GM23338 (cell line): ENCODE measurements around the gene PRMT1. TPM values are rescaled to one million over a fixed set of nuclear protein-coding genes. Genes with fewer than 3 reads are reported as not detected.
A peak's percentile ranks its signal among the peaks of the same experiment; 100 is the strongest.

Experiments used
- ATAC-seq: fragments of 200-7000 bp; cut with Tn5 transposase; 3 replicates; pipeline ENCODE4 v1.9.1; 2020
- DNase-seq: peaks from one replicate; pipeline ENCODE4 v3.0.0-alpha.2; 2015; ENCODE audit warnings: low spot score
- H2AFZ ChIP-seq: fragments of 200-600 bp; sonication (generic); 2 replicates; pipeline ENCODE4 v1.8.0; 2016; ENCODE audit warnings: antibody characterized with exemption, mild to moderate bottlenecking, moderate library complexity
- H3F3A ChIP-seq: fragments of 200-600 bp; sonication (generic); replicated peaks from 2 replicates; pipeline ENCODE4 v1.8.0; 2017; ENCODE audit warnings: antibody characterized with exemption, mixed run types, low read depth
- H3K27ac ChIP-seq: fragments of 200-600 bp; sonication (generic); 2 replicates; pipeline ENCODE4 v1.6.1; 2016; ENCODE audit warnings: low read depth
- H3K27me3 ChIP-seq: fragments of 200-600 bp; sonication (generic); 2 replicates; pipeline ENCODE4 v1.8.0; 2016; ENCODE audit warnings: mild to moderate bottlenecking, mixed run types, moderate library complexity; ENCODE audit not compliant: insufficient read depth
- H3K36me3 ChIP-seq: fragments of 200-600 bp; sonication (generic); 2 replicates; pipeline ENCODE4 v1.8.0; 2016; ENCODE audit warnings: mild to moderate bottlenecking; ENCODE audit not compliant: insufficient read depth
- H3K4me1 ChIP-seq: fragments of 200-600 bp; sonication (generic); 2 replicates; pipeline ENCODE4 v1.8.0; 2016; ENCODE audit warnings: mild to moderate bottlenecking, moderate library complexity; ENCODE audit not compliant: insufficient read depth
- H3K4me2 ChIP-seq: fragments of 200-600 bp; sonication (generic); 2 replicates; pipeline ENCODE4 v1.7.1; 2017; ENCODE audit warnings: mixed run types
- H3K4me3 ChIP-seq: fragments of 200-600 bp; sonication (generic); 2 replicates; pipeline ENCODE4 v1.6.1; 2016; ENCODE audit warnings: mixed run types
- H3K79me2 ChIP-seq: fragments of 200-600 bp; sonication (generic); replicated peaks from 2 replicates; pipeline ENCODE4 v1.8.0; 2017; ENCODE audit warnings: mild to moderate bottlenecking; ENCODE audit not compliant: insufficient read depth
- H3K9me2 ChIP-seq: fragments of 200-600 bp; sonication (generic); 2 replicates; pipeline ENCODE4 v1.8.0; 2017; ENCODE audit not compliant: insufficient read depth
- H4K20me1 ChIP-seq: fragments of 200-600 bp; sonication (generic); replicated peaks from 2 replicates; pipeline ENCODE4 v1.8.0; 2017; ENCODE audit warnings: mild to moderate bottlenecking; ENCODE audit not compliant: insufficient read depth
- H3K27ac Mint-ChIP-seq: 2 replicates; pipeline ENCODE4 v1.8.0; 2020; ENCODE audit warnings: inconsistent platforms, mild to moderate bottlenecking, moderate library complexity, mixed read lengths
- H3K27me3 Mint-ChIP-seq: 3 replicates; pipeline ENCODE4 v1.8.0; 2022; ENCODE audit warnings: low read depth, mild to moderate bottlenecking, moderate library complexity, mixed read lengths, inconsistent platforms; ENCODE audit not compliant: insufficient read depth, poor library complexity
- H3K36me3 Mint-ChIP-seq: 3 replicates; pipeline ENCODE4 v1.8.0; 2021; ENCODE audit warnings: low read depth, mild to moderate bottlenecking, inconsistent platforms, moderate library complexity, mixed read lengths
- H3K4me1 Mint-ChIP-seq: 3 replicates; pipeline ENCODE4 v1.8.0; 2020; ENCODE audit warnings: mild to moderate bottlenecking, inconsistent platforms, mixed read lengths
- H3K4me3 Mint-ChIP-seq: 3 replicates; pipeline ENCODE4 v1.8.0; 2021; ENCODE audit warnings: moderate library complexity, mild to moderate bottlenecking, inconsistent platforms, mixed read lengths
- H3K9me3 Mint-ChIP-seq: 3 replicates; pipeline ENCODE4 v1.8.0; 2020; ENCODE audit warnings: moderate library complexity, mild to moderate bottlenecking, inconsistent platforms, mixed read lengths
- CTCF ChIP-seq, 2 experiments: fragments of 200-600 bp in 1 of 2; sonication (generic) in 1 of 2; conservative IDR thresholded peaks; 2 replicates each; pipeline versions ENCODE4 v1.5.1 to v1.6.1; 2016 to 2017; ENCODE audit warnings: antibody characterized with exemption in 2 of 2, low read depth in 2 of 2, mild to moderate bottlenecking in 2 of 2, moderate library complexity in 1 of 2
- ETS1 ChIP-seq: IDR thresholded peaks from 2 replicates; pipeline ENCODE4 v1.6.1; 2016; ENCODE audit warnings: antibody characterized with exemption
- EZH2 ChIP-seq: fragments of 200-600 bp; sonication (generic); IDR thresholded peaks from one replicate; pipeline ENCODE4 v1.8.0; 2017; ENCODE audit warnings: antibody characterized with exemption, mild to moderate bottlenecking, low read depth; ENCODE audit not compliant: unreplicated experiment
- EZH2phosphoT487 ChIP-seq: fragments of 200-600 bp; sonication (generic); IDR thresholded peaks from one replicate; pipeline ENCODE4 v1.8.1; 2018; ENCODE audit warnings: antibody characterized with exemption; ENCODE audit not compliant: unreplicated experiment
- JUNB ChIP-seq: IDR thresholded peaks from one replicate; pipeline ENCODE4 v1.6.1; 2016; ENCODE audit warnings: antibody characterized with exemption; ENCODE audit not compliant: unreplicated experiment
- NANOG ChIP-seq: IDR thresholded peaks from 2 replicates; pipeline ENCODE4 v1.6.1; 2016; ENCODE audit warnings: antibody characterized with exemption, borderline replicate concordance
- POLR2AphosphoS5 ChIP-seq: IDR thresholded peaks from 2 replicates; pipeline ENCODE4 v1.6.1; 2016; ENCODE audit warnings: antibody characterized with exemption, low read depth
- STAT1 ChIP-seq: IDR thresholded peaks from one replicate; pipeline ENCODE4 v1.6.1; 2016; ENCODE audit warnings: antibody characterized with exemption; ENCODE audit not compliant: unreplicated experiment
- ZNF114 ChIP-seq: fragments of 250-450 bp; sonication (Bioruptor Pico); IDR thresholded peaks from 2 replicates; pipeline ENCODE4 v1.5.0; 2020; ENCODE audit warnings: mild to moderate bottlenecking, moderate library complexity
- ZNF331 ChIP-seq: fragments of 250-450 bp; sonication (Bioruptor Pico); IDR thresholded peaks from 2 replicates; pipeline ENCODE4 v1.5.0; 2020; ENCODE audit warnings: low read depth, mild to moderate bottlenecking, moderate library complexity
- ZNF462 ChIP-seq: fragments of 250-450 bp; sonication (Bioruptor Pico); IDR thresholded peaks from 2 replicates; pipeline ENCODE4 v1.5.0; 2020; ENCODE audit warnings: mild to moderate bottlenecking, moderate library complexity
- polyA plus RNA-seq: library from polyadenylated mRNA; unstranded; fragments of >200 nt; fragmentation: Nextera tagmentation; extraction: Ambion mirVana; gene quantifications from 2 replicates; pipeline ENCODE4 v1.2.1, GENCODE V29; 2016
- total RNA-seq: library from RNA; depleted of rRNA; stranded (reverse); fragments of >200 nt; shearing (Covaris generic); gene quantifications from 2 replicates; pipeline ENCODE4 v1.2.3, GENCODE V29; 2014

PRMT1 gene
- total and polyA plus RNA-seq, 2 experiments from 2014 or later, result 590 to 700 TPM

GRCh38 chr19:49690079-49690655, 13.1 kb downstream of the PRMT1 start:
- Histone ChIP-seq H3K4me2 (peak overlapping the region; percentile 99), H3K79me2 (peaks cover 14% of the 10 kb centered on the region), H3F3A (peaks cover 52% of the 10 kb centered on the region), H3K27ac (peak overlapping the region; percentile 76; the same call in 1 of the 2 replicates), H2AFZ (no peak overlapping the region; the same call in 1 of the 2 replicates), H3K4me1 (peaks cover 29% of the 10 kb centered on the region), H4K20me1 (peaks cover 31% of the 10 kb centered on the region), H3K9me2 (no peaks in the 10 kb centered on the region), H3K36me3 (peaks cover 5% of the 10 kb centered on the region), H3K27me3 (no peaks in the 10 kb centered on the region), H3K4me3 (peak overlapping the region; percentile 97)
- H3K27ac Mint-ChIP-seq, result peak overlapping the region; percentile 95
- H3K9me3 Mint-ChIP-seq, result peaks cover 8% of the 10 kb centered on the region
- H3K27me3 Mint-ChIP-seq, result peaks cover 37% of the 10 kb centered on the region
- TF ChIP-seq CTCF (conservative IDR thresholded peaks at IDR 0.05; ENCODE audit: low read depth in 2 of 2), result 0 out of 4 replicates have a peak, but pooled peaks of 1 of the 2 experiments have one; percentile 6
- TF ChIP-seq ZNF114 (CRISPR knock-in tag), result no peak
- ATAC-seq (peak; percentile 6), DNase-seq (peak; percentile 34)
- peak overlapping the region; percentile 94 for H3K4me3 Mint-ChIP-seq
- H3K36me3 Mint-ChIP-seq, result peaks cover 48% of the 10 kb centered on the region
- peaks cover 42% of the 10 kb centered on the region for H3K4me1 Mint-ChIP-seq

GRCh38 chr19:49690656-49691242, 13.7 kb downstream of the PRMT1 start, which contains the start of gene CPT1C:
TSS of gene CPT1C (plus strand) at chr19:49691116. CDS start at chr19:49692253, 1,137 bp downstream.
- H4K20me1 ChIP-seq, result peaks cover 25% of the 10 kb centered on the region
- H3K4me3 ChIP-seq, result peak within 1 kb of the TSS; percentile 97
- Mint-ChIP-seq H3K9me3 (peaks cover 8% of the 10 kb centered on the region), H3K27me3 (peaks cover 31% of the 10 kb centered on the region), H3K27ac (peak within 1 kb of the TSS; percentile 95), H3K36me3 (peaks cover 42% of the 10 kb centered on the region), H3K4me1 (peaks cover 37% of the 10 kb centered on the region), H3K4me3 (peak within 1 kb of the TSS; percentile 94)
- H3K27me3 ChIP-seq, result no peaks in the 10 kb centered on the region
- H3K36me3 ChIP-seq, result no peaks in the 10 kb centered on the region
- H2AFZ ChIP-seq, result no peak within 1 kb of the TSS; the same call in 1 of the 2 replicates
- peaks cover 25% of the 10 kb centered on the region for H3K4me1 ChIP-seq
- peak within 1 kb of the TSS; percentile 76; the same call in 1 of the 2 replicates for H3K27ac ChIP-seq
- DNase-seq, result peak; percentile 97
- ATAC-seq, result peak; percentile 66
- peak within 1 kb of the TSS; percentile 99 for H3K4me2 ChIP-seq
- peaks cover 46% of the 10 kb centered on the region for H3F3A ChIP-seq
- H3K9me2 ChIP-seq, result no peaks in the 10 kb centered on the region
- peaks cover 8% of the 10 kb centered on the region for H3K79me2 ChIP-seq
- TF ChIP-seq ZNF331 (CRISPR knock-in tag), result no peak
- TF ChIP-seq JUNB, result no peak
- no peak for TF ChIP-seq STAT1
- no peak for TF ChIP-seq ZNF462 (CRISPR knock-in tag)
- no peak for TF ChIP-seq ZNF114 (CRISPR knock-in tag)
- no peak for TF ChIP-seq NANOG
- TF ChIP-seq ETS1, result 0 out of 2 replicates have a peak, but pooled peaks have one; percentile 13
- peak; percentile 99 for TF ChIP-seq POLR2AphosphoS5
- TF ChIP-seq EZH2phosphoT487, result no peak
- no peak for TF ChIP-seq EZH2
